Loucy (cell line): ENCODE results near the gene SLC5A10.
A peak's percentile ranks its signal among the peaks of the same experiment; 100 is the strongest.

Source experiments
- H2AFZ ChIP-seq: fragments of 200-600 bp; sonication (generic); 2 replicates; pipeline ENCODE4 v1.6.0; 2016; ENCODE audit warnings: antibody characterized with exemption, mild to moderate bottlenecking, low read length, moderate library complexity
- H3F3A ChIP-seq: fragments of 200-600 bp; 2 replicates; pipeline ENCODE4 v1.6.0; 2016; ENCODE audit warnings: antibody characterized with exemption, low read depth, mild to moderate bottlenecking
- H3K27me3 ChIP-seq: fragments of 200-600 bp; sonication (generic); 2 replicates; pipeline ENCODE4 v1.6.1; 2014; ENCODE audit warnings: low read length, mild to moderate bottlenecking; ENCODE audit not compliant: insufficient read depth, poor library complexity, severe bottlenecking
- H3K36me3 ChIP-seq: fragments of 200-600 bp; sonication (generic); 2 replicates; pipeline ENCODE4 v1.6.1; 2016; ENCODE audit warnings: low read length; ENCODE audit not compliant: insufficient read depth
- H3K4me1 ChIP-seq: fragments of 200-600 bp; sonication (generic); 2 replicates; pipeline ENCODE4 v1.5.1; 2014; ENCODE audit warnings: low read length, mild to moderate bottlenecking; ENCODE audit not compliant: insufficient read depth, poor library complexity, severe bottlenecking
- H3K4me2 ChIP-seq: fragments of 200-600 bp; sonication (generic); 2 replicates; pipeline ENCODE4 v1.6.0; 2014; ENCODE audit warnings: antibody characterized with exemption, low read length, low read depth, mild to moderate bottlenecking; ENCODE audit not compliant: poor library complexity, severe bottlenecking
- H3K4me3 ChIP-seq: fragments of 200-600 bp; sonication (generic); 2 replicates; pipeline ENCODE4 v1.5.1; 2014; ENCODE audit warnings: low read length, mild to moderate bottlenecking, mixed read lengths; ENCODE audit not compliant: poor library complexity, severe bottlenecking
- H3K79me2 ChIP-seq: fragments of 200-600 bp; sonication (generic); 2 replicates; pipeline ENCODE4 v1.6.1; 2014; ENCODE audit warnings: low read length; ENCODE audit not compliant: insufficient read depth
- H3K9ac ChIP-seq: fragments of 200-600 bp; sonication (generic); 2 replicates; pipeline ENCODE4 v1.6.0; 2014; ENCODE audit warnings: mild to moderate bottlenecking, low read depth, low read length, moderate library complexity; ENCODE audit not compliant: poor library complexity, severe bottlenecking
- H3K9me2 ChIP-seq: fragments of 200-600 bp; sonication (generic); replicated peaks from 2 replicates; pipeline ENCODE4 v1.6.1; 2016; ENCODE audit warnings: low read depth, low read length, mixed read lengths
- H3K9me3 ChIP-seq: fragments of 200-600 bp; sonication (generic); 2 replicates; pipeline ENCODE4 v1.6.1; 2014; ENCODE audit warnings: mild to moderate bottlenecking, antibody characterized with exemption, low read length, low read depth; ENCODE audit not compliant: insufficient read depth
- H4K20me1 ChIP-seq: fragments of 200-600 bp; sonication (generic); 2 replicates; pipeline ENCODE4 v1.6.0; 2014; ENCODE audit warnings: antibody characterized with exemption, low read length, mild to moderate bottlenecking; ENCODE audit not compliant: insufficient read depth, poor library complexity, severe bottlenecking
- EZH2phosphoT487 ChIP-seq: fragments of 200-600 bp; IDR thresholded peaks from 2 replicates; pipeline ENCODE4 v1.6.1; 2018; ENCODE audit warnings: antibody characterized with exemption, mild to moderate bottlenecking, moderate library complexity, borderline replicate concordance
- TF ChIP-seq, protein P1 (sequence below): fragments of 200-600 bp; sonication (generic); conservative IDR thresholded peaks from 2 replicates; pipeline ENCODE4 v1.5.1; 2014; ENCODE audit warnings: mild to moderate bottlenecking, antibody characterized with exemption, low read length

The SLC5A10 gene

DNA sequence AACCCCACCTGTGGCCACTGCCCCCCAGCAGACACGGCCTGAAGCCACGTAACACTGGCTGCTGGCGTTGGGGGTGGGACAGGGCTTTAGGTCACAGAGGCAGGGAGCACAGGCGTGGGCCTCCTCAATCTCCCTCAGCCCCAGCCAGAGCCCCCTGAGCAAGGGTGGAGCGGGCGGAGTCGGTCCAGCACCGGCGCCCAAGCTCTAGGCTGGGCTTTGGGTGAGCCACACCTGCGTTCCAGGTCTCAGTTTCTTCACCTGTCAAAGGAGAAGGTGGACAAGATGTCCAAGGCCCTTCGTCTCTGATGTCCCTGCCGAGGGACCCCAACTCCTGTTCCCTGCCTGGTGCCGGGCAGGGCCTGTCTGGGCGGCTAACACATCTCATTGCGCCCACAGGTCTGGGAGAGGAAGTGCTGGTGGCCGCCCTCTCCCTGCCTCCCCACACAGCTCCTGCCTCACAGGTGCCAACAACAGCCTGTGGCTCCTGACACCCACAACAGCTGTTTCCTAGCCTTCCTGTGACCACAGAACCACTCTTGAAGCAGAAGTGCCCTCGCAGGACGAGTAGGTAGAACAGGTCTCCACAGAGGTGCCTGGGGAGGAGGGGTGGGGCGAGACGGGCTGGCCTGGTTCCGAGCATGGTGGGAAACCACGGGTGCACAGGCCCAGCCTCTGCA, 40.6 kb downstream of the SLC5A10 start:
- Histone ChIP-seq H3K79me2 (no peaks in the 10 kb centered on the region), H3K36me3 (no peaks in the 10 kb centered on the region), H3K9me2 (no peaks in the 10 kb centered on the region), H3K9ac (peak overlapping the region; percentile 68), H3K4me3 (peak overlapping the region; percentile 50), H3F3A (no peaks in the 10 kb centered on the region), H3K9me3 (0 out of 2 replicates have a peak, but pooled peaks cover 3% of the 10 kb centered on the region), H4K20me1 (no peaks in the 10 kb centered on the region), H3K27me3 (no peaks in the 10 kb centered on the region), H2AFZ (no peak overlapping the region), H3K4me1 (peaks cover 64% of the 10 kb centered on the region), H3K4me2 (peak overlapping the region; percentile 73)
- no peak for TF ChIP-seq EZH2phosphoT487
- TF ChIP-seq, protein P1, sequence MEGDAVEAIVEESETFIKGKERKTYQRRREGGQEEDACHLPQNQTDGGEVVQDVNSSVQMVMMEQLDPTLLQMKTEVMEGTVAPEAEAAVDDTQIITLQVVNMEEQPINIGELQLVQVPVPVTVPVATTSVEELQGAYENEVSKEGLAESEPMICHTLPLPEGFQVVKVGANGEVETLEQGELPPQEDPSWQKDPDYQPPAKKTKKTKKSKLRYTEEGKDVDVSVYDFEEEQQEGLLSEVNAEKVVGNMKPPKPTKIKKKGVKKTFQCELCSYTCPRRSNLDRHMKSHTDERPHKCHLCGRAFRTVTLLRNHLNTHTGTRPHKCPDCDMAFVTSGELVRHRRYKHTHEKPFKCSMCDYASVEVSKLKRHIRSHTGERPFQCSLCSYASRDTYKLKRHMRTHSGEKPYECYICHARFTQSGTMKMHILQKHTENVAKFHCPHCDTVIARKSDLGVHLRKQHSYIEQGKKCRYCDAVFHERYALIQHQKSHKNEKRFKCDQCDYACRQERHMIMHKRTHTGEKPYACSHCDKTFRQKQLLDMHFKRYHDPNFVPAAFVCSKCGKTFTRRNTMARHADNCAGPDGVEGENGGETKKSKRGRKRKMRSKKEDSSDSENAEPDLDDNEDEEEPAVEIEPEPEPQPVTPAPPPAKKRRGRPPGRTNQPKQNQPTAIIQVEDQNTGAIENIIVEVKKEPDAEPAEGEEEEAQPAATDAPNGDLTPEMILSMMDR, result no peak

DNA sequence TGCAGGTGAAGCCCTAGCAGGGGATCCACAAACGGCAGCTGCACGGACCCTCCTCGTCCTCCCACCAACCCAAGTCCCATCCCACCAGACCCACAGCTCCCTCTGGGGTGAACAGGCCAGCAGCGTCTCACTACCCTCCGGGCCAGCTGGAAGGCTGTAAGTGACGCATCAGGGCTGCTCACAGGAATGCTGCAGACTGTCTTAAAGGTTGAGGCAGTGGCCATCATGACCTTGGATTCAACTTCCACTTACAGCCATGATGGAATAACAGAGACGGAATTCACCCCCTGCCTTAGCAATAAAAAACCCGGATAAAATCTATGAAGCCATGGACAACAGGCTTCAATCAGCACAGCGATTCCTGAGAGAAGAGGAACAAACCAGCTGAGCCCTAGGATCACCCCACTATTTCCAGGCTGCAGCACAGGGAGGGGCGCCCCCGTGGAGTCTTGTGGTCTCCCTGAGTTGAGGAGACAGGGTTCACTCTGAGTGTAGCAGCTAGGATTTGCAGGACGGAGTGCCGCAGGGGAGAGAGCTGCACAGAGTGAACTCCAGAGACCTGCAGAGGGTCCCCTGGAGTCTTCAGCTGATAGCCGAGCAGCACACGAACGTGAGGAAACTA, 42.1 kb downstream of the SLC5A10 start:
- Histone ChIP-seq H3K4me2 (peak overlapping the region; percentile 73), H3K9ac (peak overlapping the region; percentile 68), H3K36me3 (no peaks in the 10 kb centered on the region), H4K20me1 (no peaks in the 10 kb centered on the region), H3K9me3 (0 out of 2 replicates have a peak, but pooled peaks cover 3% of the 10 kb centered on the region), H3K27me3 (no peaks in the 10 kb centered on the region), H3K4me1 (peaks cover 52% of the 10 kb centered on the region), H2AFZ (no peak overlapping the region), H3F3A (no peaks in the 10 kb centered on the region), H3K9me2 (no peaks in the 10 kb centered on the region), H3K4me3 (no peak overlapping the region), H3K79me2 (no peaks in the 10 kb centered on the region)
- TF ChIP-seq EZH2phosphoT487, result no peak
- TF ChIP-seq, protein P1, result no peak

DNA sequence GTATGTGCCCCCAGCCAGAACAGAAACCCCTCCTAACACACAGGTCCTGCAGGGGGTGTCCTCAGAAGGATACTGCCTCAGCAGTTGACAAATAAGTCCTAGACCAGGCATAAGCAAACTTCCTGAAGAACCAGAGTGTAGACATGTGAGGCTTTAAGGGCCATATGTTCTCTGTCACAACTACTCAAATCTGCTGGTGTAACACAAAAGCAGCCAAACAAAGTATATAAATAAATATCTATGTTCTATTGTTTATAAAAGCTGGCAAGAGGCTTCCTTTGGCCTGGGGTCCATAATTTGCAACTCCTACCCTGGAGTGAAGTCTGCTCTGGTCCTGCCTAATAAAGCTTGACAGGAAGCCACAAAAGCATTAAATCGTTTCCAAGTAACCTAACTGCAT, 42.7 kb downstream of the SLC5A10 start:
- H2AFZ ChIP-seq, result no peak overlapping the region
- H3K9ac ChIP-seq, result peak overlapping the region; percentile 68
- H3K4me3 ChIP-seq, result no peak overlapping the region
- 0 out of 2 replicates have a peak, but pooled peaks cover 3% of the 10 kb centered on the region for H3K9me3 ChIP-seq
- no peaks in the 10 kb centered on the region for H3K36me3 ChIP-seq
- no peaks in the 10 kb centered on the region for H4K20me1 ChIP-seq
- no peaks in the 10 kb centered on the region for H3K79me2 ChIP-seq
- no peaks in the 10 kb centered on the region for H3K9me2 ChIP-seq
- H3K4me1 ChIP-seq, result peaks cover 52% of the 10 kb centered on the region
- H3K27me3 ChIP-seq, result no peaks in the 10 kb centered on the region
- TF ChIP-seq EZH2phosphoT487, result no peak
- TF ChIP-seq, protein P1, result no peak
- H3K4me2 ChIP-seq, result peak overlapping the region; percentile 15
- no peaks in the 10 kb centered on the region for H3F3A ChIP-seq
